ENCODE data around the gene DUSP22.

DUSP22 gene

DNA sequence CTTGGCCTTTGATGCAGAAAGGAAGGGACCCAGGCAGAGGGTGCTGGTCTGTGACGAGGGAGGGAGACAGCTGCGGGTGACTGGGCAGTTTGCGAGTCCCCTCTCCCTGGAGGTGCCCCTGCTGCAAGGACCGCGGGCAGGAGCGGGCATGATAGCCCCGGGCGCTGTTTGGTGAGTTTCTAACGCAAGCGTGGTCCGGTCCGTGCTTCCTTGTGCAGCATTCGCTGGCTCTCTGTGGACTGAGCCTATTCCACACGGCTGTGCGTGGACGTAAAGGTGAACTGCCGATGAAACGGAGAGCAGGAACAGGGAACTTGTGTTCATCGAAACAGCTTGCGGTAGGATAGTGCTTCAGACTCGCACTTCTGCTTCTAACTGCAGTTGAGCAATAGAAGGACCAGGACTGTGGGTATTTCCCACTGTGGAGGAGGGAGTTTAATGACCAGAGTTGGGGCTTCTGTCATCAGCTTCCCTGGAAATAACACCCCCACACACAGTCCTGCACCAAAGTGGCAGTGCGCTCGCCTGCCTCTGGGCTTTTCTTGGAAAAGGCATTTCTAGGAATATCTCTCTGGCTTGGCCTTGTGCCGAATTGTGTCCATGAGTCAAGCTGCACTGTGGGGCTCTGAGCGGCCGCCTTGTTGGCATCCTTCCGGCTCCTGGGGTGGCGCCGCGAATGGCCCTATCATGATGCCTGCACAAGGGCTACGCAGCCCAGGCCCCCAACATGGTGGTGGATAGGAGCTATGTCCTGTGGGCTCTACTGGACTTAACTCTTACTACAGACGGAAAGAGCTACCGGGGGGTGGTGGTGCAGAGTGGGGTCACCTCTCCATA lies 48.9 kb downstream of the DUSP22 start:
- Mint-ChIP-seq H3K4me3 (peak overlapping the region; percentile 38), H3K27ac (peak overlapping the region; percentile 74), H3K36me3 (peaks cover 16% of the 10 kb centered on the region), H3K4me1 (peaks cover 72% of the 10 kb centered on the region), H3K9me3 (no peaks in the 10 kb centered on the region)
- peak in 1 of 2 donors; percentile 66 for DNase-seq (ENCODE audit: low spot score in 2 of 2)
- peak; percentile 57 for ATAC-seq

DNA sequence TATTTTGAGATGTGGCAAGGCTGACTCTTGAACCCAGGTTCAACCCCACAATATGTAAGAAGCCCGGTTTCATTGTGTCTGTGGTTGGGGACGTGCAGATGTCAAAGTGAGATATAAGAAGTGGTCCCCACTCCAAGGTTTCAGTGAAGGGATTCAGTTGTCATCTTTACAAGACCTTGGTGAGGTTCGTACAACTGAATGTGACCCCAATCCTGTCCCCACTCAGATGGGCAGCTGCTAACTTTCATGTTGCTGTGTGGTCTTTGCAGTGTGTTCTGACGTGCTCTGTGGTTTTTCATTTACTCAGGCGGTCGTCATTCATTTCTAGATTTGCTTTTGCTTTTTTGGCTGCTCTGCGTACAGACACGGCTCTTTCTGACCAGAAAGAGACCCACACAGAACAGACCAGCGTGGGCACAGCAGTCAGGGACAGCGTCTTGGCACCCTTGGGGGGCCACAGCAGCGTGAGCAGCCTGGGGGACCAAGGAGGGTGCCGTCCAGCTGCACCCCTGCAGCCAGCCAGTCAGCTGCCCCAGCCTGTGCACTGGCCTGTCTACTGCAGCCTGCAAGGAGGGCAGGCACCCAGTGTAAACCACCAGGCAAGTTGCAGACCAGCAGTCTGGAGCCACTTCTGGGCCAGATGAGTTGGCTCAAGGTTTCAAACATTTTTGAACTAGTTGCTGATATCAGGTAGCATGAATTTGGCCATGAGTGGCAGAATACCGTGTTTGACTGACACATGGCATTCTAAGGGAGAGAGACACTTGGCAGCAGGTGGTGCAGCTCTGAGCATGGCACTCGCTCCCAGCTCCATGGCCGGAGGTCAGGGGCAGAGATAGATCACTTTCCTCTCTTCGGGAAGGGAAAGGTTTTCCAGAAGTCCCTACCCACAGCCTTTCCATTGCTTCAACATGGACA lies 49.9 kb downstream of the DUSP22 start:
- no peaks in the 10 kb centered on the region for H3K9me3 Mint-ChIP-seq
- H3K27ac Mint-ChIP-seq: peak overlapping the region; percentile 74
- H3K4me1 Mint-ChIP-seq: peaks cover 62% of the 10 kb centered on the region
- peak overlapping the region; percentile 38 for H3K4me3 Mint-ChIP-seq
- DNase-seq (ENCODE audit: low spot score in 2 of 2) (peak; percentile 17 to 80), ATAC-seq (peak; percentile 80)
- H3K36me3 Mint-ChIP-seq: peaks cover 18% of the 10 kb centered on the region

DNA sequence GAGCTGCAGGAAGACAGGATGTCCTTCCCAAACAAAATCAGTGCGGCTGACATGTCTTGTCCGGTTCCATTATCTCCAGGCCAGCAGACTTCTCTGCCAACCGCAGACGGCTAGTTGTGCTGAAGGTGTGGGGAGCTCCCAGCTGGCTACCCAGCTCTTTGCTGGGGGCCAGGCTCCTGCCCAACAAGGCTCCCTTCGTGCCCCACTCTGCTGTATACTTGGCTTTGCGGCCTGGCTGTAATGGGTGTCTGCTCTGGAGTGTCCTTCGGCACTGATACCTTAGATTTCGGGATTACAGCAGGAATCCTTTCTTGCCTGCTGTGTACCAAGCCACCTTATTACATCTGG lies 50.5 kb downstream of the DUSP22 start:
- Mint-ChIP-seq H3K4me3 (peak overlapping the region; percentile 38), H3K27ac (no peak overlapping the region), H3K9me3 (no peaks in the 10 kb centered on the region), H3K36me3 (peaks cover 24% of the 10 kb centered on the region), H3K4me1 (peaks cover 56% of the 10 kb centered on the region)
- no peak for DNase-seq (ENCODE audit: low spot score in 2 of 2)
- no peak for ATAC-seq

DNA sequence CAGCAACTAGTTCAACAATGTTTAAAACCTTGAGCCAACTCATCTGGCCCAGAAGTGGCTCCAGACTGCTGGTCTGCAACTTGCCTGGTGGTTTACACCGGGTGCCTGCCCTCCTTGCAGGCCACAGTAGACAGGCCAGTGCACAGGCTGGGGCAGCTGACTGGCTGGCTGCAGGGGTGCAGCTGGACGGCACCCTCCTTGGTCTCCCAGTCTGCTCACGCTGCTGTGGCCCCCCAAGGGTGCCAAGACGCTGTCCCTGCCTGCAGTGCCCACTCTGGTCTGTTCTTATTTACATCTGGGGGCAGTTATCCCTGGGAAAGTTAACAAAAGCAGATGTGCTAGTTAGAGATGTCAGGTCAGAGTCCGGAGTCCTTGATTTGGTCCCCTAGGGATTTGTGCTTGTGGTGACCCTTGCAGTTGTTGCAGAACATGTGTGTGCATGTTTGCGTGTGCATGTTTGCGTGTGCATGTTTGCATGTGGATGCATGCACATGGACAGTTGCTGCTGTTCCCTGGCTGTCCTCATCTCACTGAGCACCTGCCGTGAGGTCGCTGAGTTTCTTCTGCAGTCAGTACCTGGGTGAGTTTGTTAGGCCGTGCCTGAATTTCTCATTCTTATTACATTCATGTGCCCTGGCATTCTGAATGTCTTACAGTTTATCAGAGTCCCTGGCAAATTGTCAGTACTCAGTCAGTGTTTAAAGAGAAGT lies 51.1 kb downstream of the DUSP22 start:
- ATAC-seq: no peak

DNA sequence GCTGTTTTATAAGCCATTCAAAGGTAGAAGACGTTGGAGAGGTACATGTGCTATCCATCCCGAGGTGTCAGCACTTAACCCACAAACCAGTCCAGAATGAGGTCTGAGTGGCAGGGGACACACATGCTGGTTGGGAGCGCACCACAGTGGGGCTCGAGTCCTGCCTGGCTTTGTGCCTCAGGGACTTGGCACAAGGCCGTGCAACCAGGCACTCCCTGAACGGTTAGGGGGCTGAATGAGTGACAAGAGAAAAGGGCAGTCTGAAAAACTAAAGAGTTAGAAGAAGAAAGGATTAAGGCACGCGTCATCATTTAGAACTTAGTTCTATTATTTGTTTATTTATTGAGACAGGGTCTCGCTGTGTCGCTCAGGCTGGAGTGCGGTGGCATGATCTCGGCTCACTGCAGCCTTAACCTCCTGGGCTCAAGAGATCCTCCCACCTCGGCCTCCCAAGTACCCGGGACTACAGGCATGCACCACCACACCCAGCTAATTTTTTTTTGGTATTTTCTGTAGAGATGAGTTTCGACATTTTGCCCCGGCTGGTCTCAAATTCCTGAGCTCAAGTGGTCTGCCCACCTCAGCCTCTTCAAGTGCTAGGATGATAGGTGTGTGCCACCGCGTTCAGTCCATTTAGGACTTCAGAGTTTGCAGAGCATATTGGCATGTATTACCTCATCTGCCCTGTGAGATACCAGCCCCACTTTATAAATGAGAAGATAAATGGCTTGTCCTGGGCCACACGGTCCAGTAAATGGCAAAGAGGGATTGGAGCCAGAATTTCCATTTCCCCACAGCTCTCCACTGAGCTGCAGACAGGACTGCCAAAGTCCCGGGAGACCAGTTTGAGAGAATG lies 51.9 kb downstream of the DUSP22 start:
- peaks cover 38% of the 10 kb centered on the region for H3K36me3 Mint-ChIP-seq
- no peak for DNase-seq (ENCODE audit: low spot score in 2 of 2)
- ATAC-seq: no peak
- H3K4me1 Mint-ChIP-seq: peaks cover 43% of the 10 kb centered on the region
- no peaks in the 10 kb centered on the region for H3K9me3 Mint-ChIP-seq
- no peak overlapping the region for H3K27ac Mint-ChIP-seq
- H3K4me3 Mint-ChIP-seq: no peak overlapping the region

More for the DNA sequence above, 51.1 kb downstream of the DUSP22 start:
- Mint-ChIP-seq H3K4me1 (peaks cover 50% of the 10 kb centered on the region), H3K36me3 (peaks cover 30% of the 10 kb centered on the region), H3K27ac (no peak overlapping the region), H3K9me3 (no peaks in the 10 kb centered on the region), H3K4me3 (peak overlapping the region; percentile 38)
- no peak for DNase-seq (ENCODE audit: low spot score in 2 of 2)

DNA sequence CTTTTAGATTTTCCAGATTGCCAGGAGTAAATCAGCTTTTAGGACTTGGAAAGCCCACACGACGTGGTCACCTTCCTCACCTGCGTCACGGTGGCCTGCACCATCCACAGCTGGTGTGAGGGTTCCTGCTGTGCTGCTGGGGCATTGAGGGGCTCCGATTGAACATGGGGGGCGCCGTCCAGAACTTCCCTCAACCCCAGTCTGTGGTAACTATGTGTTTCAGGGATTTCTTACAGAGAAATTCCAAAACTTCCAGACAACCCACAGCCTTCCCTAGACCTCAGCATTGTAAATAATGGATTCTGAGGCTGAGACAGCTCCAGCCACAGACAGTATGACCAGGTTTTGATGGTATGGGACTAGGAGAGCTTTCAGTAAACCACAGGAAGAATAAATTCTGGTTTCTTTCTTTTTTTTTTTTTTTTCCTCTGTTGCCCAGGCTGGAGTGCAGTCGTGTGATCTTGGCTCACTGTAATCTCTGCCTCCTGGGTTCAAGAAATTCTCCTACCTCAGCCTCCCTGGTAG lies 52.6 kb downstream of the DUSP22 start:
- Mint-ChIP-seq H3K4me1 (peaks cover 37% of the 10 kb centered on the region), H3K9me3 (no peaks in the 10 kb centered on the region), H3K4me3 (no peak overlapping the region), H3K36me3 (peaks cover 45% of the 10 kb centered on the region), H3K27ac (no peak overlapping the region)
- DNase-seq (ENCODE audit: low spot score in 2 of 2): no peak
- ATAC-seq: no peak

DNA sequence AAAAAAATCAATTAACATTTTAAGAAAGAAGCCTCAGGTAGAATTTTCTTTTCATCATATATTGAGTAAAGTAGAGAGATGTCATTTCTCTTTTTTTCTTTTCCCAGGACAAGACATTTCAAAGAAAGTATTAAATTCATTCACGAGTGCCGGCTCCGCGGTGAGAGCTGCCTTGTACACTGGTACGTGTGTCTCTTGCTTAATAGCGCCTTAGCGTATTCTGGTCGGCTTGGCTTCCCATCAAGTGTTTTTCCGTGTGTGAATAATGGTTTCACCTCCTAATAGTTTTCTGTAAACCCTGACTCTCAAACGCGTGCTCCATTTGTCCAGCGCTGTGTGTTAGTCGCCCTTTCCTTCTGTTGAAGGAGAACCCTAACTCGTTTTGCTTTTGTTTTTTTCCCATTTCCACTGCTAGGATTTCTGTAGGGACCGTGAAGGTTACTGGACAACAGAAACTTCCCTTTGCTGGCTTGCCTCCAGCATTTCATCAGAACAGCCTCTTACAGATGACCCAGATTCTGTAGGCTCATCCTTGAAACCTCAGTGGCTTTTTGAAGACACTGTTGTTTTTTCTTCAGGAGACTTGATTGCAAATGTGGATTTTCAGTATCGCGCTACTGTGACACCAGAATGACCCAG lies 53.6 kb downstream of the DUSP22 start:
- Mint-ChIP-seq H3K27ac (no peak overlapping the region), H3K9me3 (no peaks in the 10 kb centered on the region), H3K4me3 (no peak overlapping the region), H3K36me3 (peaks cover 51% of the 10 kb centered on the region), H3K4me1 (peaks cover 28% of the 10 kb centered on the region)
- no peak for ATAC-seq
- no peak for DNase-seq (ENCODE audit: low spot score in 2 of 2)

DNA sequence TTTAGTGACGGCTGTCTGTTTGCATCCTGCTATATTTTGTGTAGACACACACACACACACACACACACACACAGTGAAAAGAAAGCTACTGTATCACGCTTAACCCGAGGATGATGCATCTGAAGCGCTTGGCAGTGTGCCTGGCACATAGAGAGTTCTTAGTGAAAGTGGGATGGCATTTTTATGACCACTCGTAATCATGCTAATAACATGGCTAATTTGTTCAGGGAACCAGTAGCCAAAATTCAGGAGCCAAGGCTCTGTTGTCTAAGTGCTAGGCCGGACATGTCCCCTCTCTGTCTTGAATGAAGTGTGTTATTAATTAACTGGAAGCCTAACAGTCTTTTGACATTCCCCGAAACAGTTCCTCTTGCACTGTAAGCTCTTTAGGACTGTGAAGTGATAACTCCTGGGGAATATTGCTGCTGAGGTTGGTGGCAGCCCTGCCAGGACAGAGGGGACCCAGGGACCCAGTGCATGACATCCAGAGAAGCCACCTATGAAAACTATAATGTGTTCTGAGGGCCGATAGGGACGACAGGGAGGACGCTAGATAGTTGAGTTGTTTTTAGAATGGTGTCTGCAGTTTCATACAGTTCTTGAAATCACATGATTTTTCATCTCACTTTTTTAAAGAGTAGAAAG lies 54.2 kb downstream of the DUSP22 start:
- peaks cover 55% of the 10 kb centered on the region for H3K36me3 Mint-ChIP-seq
- DNase-seq (ENCODE audit: low spot score in 2 of 2): no peak

DNA sequence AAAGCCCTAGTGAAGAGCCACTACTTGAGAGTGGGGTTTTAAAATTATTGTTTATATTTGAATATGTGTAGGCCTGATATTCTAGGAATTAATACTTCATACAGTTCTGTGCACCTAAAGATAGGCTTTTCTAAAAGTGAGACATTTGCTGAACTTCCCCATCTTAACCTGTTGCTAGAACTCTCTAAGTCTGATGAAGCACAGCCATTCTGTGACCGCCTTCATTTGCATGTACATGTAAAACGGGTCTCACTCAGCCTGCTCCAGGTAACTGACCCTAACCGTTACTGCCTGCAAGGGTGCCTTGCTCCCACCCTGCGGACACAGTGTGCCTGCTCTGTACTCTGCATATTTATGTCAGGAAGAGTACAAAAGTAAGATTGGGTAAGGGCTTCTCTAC lies 54.9 kb downstream of the DUSP22 start:
- Mint-ChIP-seq H3K4me1 (peaks cover 16% of the 10 kb centered on the region), H3K9me3 (no peaks in the 10 kb centered on the region), H3K27ac (no peak overlapping the region), H3K4me3 (no peak overlapping the region), H3K36me3 (peaks cover 52% of the 10 kb centered on the region)
- DNase-seq (ENCODE audit: low spot score in 2 of 2) (no peak), ATAC-seq (no peak)

More for the DNA sequence above, 54.2 kb downstream of the DUSP22 start:
- H3K27ac Mint-ChIP-seq: no peak overlapping the region
- H3K4me3 Mint-ChIP-seq: no peak overlapping the region
- ATAC-seq: no peak
- H3K9me3 Mint-ChIP-seq: no peaks in the 10 kb centered on the region
- peaks cover 22% of the 10 kb centered on the region for H3K4me1 Mint-ChIP-seq

DNA sequence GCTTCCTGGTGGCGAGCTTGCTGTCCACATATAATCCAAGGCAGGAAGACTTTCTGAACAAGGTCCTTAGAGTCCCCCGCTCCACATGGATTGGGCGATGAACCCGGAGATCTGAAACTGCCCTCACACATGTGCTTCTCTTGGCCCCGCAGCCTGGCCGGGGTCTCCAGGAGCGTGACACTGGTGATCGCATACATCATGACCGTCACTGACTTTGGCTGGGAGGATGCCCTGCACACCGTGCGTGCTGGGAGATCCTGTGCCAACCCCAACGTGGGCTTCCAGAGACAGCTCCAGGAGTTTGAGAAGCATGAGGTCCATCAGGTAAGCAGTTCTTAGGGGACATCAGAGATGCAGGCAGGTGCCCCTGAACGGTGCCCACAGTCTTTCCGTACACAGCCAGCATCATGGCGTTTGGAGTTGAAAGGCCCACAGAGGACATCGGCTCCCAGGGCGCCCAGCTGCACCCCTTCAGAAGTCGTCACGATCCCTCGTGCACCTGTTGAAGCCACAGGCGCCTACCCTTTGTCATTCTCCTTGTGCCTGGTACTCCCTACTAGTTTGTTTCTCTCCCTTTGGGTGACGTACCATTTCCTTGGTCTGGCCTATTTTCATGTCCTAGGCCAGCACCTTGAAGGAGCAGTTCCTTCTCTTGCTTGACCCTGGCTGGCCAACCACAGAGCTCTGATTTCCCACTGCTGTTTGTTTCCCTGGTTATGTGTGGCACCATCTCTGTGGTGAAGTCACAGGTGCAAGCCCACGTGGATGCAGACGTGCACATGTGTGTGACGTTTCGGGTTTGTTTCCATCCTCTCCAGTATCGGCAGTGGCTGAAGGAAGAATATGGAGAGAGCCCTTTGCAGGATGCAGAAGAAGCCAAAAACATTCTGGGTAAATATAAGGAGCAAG lies 55.9 kb downstream of the DUSP22 start:
- H3K27ac Mint-ChIP-seq: no peak overlapping the region
- H3K4me3 Mint-ChIP-seq: no peak overlapping the region
- peaks cover 17% of the 10 kb centered on the region for H3K4me1 Mint-ChIP-seq
- no peak for DNase-seq (ENCODE audit: low spot score in 2 of 2)
- H3K9me3 Mint-ChIP-seq: no peaks in the 10 kb centered on the region
- no peak for ATAC-seq
- peaks cover 50% of the 10 kb centered on the region for H3K36me3 Mint-ChIP-seq

DNA sequence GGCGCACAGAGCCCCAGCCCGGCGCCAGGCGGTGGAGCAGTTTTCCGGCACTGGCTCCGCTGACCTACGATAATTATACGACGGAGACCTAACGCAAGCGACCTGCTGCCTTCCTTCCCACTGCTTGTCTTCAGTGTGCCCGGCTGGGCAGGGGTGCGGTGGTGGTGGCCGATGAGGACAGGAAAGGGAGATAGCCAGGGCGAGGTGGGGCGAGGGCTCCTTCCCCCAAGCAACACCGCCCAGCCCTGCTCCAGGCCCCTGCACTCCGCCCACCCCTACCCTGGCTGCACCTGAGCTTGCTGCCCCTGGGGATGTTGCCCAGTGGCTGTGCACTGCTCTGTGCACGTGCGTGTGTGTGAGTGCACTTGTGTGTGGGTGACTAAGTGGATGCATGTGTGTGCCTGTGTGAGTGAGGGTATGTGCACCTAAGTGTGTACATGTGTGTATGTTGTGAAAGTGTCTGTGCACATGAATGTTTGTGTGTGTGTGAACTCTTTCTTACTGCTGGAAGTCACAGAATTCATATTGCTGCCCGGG lies 56.6 kb downstream of the DUSP22 start:
- H3K4me1 Mint-ChIP-seq: peaks cover 14% of the 10 kb centered on the region

DNA sequence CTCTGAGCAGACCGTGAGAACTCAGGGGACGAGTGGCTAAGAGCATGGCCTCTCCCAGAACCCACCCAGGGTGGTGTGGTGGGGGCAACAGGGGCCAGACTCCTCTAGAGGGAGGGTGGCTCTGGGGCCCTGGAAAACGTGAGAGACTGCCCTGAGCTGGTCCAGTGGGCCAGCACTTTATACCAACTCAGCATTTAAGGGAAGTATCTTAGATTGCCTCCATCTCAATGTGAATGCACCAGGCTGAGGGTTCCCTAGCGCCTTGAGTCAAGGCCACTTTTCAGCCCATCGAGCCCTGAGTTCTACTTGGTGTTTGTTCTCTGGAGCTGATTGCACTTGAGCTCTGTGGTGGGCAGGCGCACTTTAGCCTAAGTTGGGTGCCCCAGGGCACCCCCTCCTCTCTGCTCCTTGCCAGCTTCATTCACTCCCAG lies 57.2 kb downstream of the DUSP22 start:
- ATAC-seq (no peak), DNase-seq (ENCODE audit: low spot score in 2 of 2) (no peak)
- Mint-ChIP-seq H3K27ac (no peak overlapping the region), H3K9me3 (no peaks in the 10 kb centered on the region), H3K4me1 (peaks cover 9% of the 10 kb centered on the region), H3K36me3 (peaks cover 51% of the 10 kb centered on the region), H3K4me3 (no peak overlapping the region)

More for the DNA sequence above, 56.6 kb downstream of the DUSP22 start:
- Mint-ChIP-seq H3K9me3 (no peaks in the 10 kb centered on the region), H3K36me3 (peaks cover 50% of the 10 kb centered on the region), H3K27ac (no peak overlapping the region), H3K4me3 (no peak overlapping the region)
- ATAC-seq (no peak), DNase-seq (ENCODE audit: low spot score in 2 of 2) (no peak)

Data from stimulated activated effector memory CD8-positive, alpha-beta T cell treated with anti-CD3 and anti-CD28 coated beads, Interleukin-12 subunit alpha, Interleukin-12 subunit beta, amount 100 ng/mL, for 72 hours (primary cell).